Sigmoid colon (tissue), 7 donors: ENCODE measurements around the gene TCTN3. TPM values are rescaled to one million over a fixed set of nuclear protein-coding genes. Genes with fewer than 3 reads are reported as not detected.

Experiments used
- DNase-seq: peaks from one replicate; pipeline ENCODE4 v3.0.0-alpha.2; 2019
- H3K27ac ChIP-seq, 4 donors: fragments of 200-600 bp; sonication (generic); one replicate each; pipeline ENCODE4 v1.5.1; 2016 to 2019; ENCODE audit warnings: mild to moderate bottlenecking in 1 of 4
- H3K27me3 ChIP-seq, 3 donors: fragments of 200-600 bp; sonication (generic); one replicate each; pipeline ENCODE4 v1.5.1; 2019; ENCODE audit warnings: mild to moderate bottlenecking in 1 of 3
- H3K36me3 ChIP-seq, 4 donors: fragments of 200-600 bp; sonication (generic); one replicate each; pipeline ENCODE4 v1.5.1; 2016 to 2019
- H3K4me1 ChIP-seq, 4 donors: fragments of 200-600 bp; sonication (generic); one replicate each; pipeline ENCODE4 v1.5.1; 2017 to 2019
- H3K4me3 ChIP-seq, 4 donors: fragments of 200-600 bp; sonication (generic); one replicate each; pipeline ENCODE4 v1.5.1; 2017 to 2019; ENCODE audit warnings: mild to moderate bottlenecking in 2 of 4, moderate library complexity in 1 of 4
- H3K9me3 ChIP-seq, 4 donors: fragments of 200-600 bp in 3 of 4; sonication (generic) in 3 of 4; one replicate each; pipeline versions ENCODE4 v1.5.1 to v1.6.1; 2013 to 2019
- EP300 ChIP-seq, 4 donors: sonication (generic); formaldehyde crosslinking; IDR thresholded peaks; one replicate each; pipeline ENCODE4 v1.6.1; 2017; ENCODE audit warnings: antibody characterized with exemption in 4 of 4
- POLR2A ChIP-seq, 2 donors: fragments of 450-650 bp; IDR thresholded peaks; one replicate each; pipeline ENCODE4 v1.6.1; 2016; ENCODE audit warnings: antibody characterized with exemption in 2 of 2, mild to moderate bottlenecking in 2 of 2, moderate library complexity in 2 of 2
- POLR2AphosphoS5 ChIP-seq, 4 donors: sonication (generic); formaldehyde crosslinking; IDR thresholded peaks; one replicate each; pipeline ENCODE4 v1.6.1; 2017; ENCODE audit warnings: antibody characterized with exemption in 4 of 4
- WGBS, 2 donors: extraction: QIAGEN DNeasy Blood & Tissue Kit; methylation state at CpG; one replicate each; pipeline ENCODE4 v1.1.7; 2013; 5-methylcytosine and 5-hydroxymethylcytosine counted together
- intact Hi-C: fragments of 100-400 bp; cut with DNase I; formaldehyde crosslinking; loops from one replicate; pipeline ENCODE4 v1.15.1; 2023
- polyA plus RNA-seq, 3 donors: library from polyadenylated mRNA; stranded (reverse); fragments of 200-250 nt; gene quantifications; one replicate each; pipeline ENCODE4 v1.2.3, GENCODE V29; 2013
- total RNA-seq, 4 donors: library from RNA; depleted of rRNA; stranded (reverse); fragments of >200 nt; gene quantifications; one replicate each; pipeline ENCODE4 v1.1.0, GENCODE V29; 2016
- TF ChIP-seq, protein P1 (sequence below), 4 experiments: fragments of 450-650 bp in 3 of 4; fragments of 200-600 bp in 1 of 4; IDR thresholded peaks; one replicate each; pipeline ENCODE4 v1.5.1; 2016 to 2019; ENCODE audit warnings: antibody characterized with exemption in 4 of 4, mild to moderate bottlenecking in 3 of 4, moderate library complexity in 2 of 4
- donor health status: healthy with polysubstance abuse.
- donor health status: Bipolar disorder and iron deficiency.
- donor health status: healthy.

The TCTN3 gene
- total and polyA plus RNA-seq, 7 donors = 6.6 to 20.5 (median 14.5) TPM

DNA sequence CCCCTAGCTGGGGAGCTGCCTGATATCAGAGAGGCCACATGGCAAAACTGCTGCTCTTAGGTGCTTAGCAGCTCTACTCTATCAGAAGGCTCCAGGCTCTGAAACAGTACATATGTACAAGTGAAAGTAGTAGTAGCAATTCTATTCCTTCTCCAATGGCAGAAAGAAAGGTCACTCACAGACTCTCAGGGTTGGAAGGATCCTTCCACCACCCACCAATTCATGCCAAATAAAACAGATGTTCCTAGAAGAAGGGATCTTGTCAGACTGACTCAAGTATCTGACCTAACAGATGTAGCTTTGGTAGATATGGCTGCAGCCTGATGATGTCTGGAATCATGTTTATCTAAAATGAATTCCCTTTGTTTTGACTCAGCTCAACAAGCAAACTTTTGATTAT lies 29.2 kb downstream of the TCTN3 start:
- Histone ChIP-seq H3K9me3 (no peaks in the 10 kb centered on the region), H3K4me3 (no peak overlapping the region), H3K36me3 (peaks cover 0 to 12% (median 0%) of the 10 kb centered on the region in 4 donors), H3K27ac (peak overlapping the region in 3 of 4 donors; percentile 61 to 76 (median 61)), H3K27me3 (no peaks in the 10 kb centered on the region), H3K4me1 (peaks cover 0 to 20% (median 16%) of the 10 kb centered on the region in 4 donors)
- no peak for TF ChIP-seq EP300 (IDR thresholded peaks at IDR 0.05)
- no peak for TF ChIP-seq POLR2AphosphoS5 (IDR thresholded peaks at IDR 0.05)
- no peak for TF ChIP-seq POLR2A (IDR thresholded peaks at IDR 0.05)
- DNase-seq = no peak
- intact Hi-C loops = no loop called here

GRCh38 chr10:95663496-95663895 lies 30.2 kb downstream of the TCTN3 start:
- Histone ChIP-seq H3K36me3 (peaks cover 0 to 2% (median 0%) of the 10 kb centered on the region in 4 donors), H3K27me3 (no peaks in the 10 kb centered on the region), H3K4me1 (peaks cover 0 to 20% (median 16%) of the 10 kb centered on the region in 4 donors), H3K4me3 (no peak overlapping the region), H3K27ac (peak overlapping the region; percentile 28 to 76 (median 61)), H3K9me3 (no peaks in the 10 kb centered on the region)
- TF ChIP-seq EP300 (IDR thresholded peaks at IDR 0.05) (no peak), POLR2AphosphoS5 (IDR thresholded peaks at IDR 0.05) (peak in 1 of 4 donors; percentile 16)
- intact Hi-C loops = no loop called here
- DNase-seq = no peak
- WGBS, 2 donors = 8 to 42% methylated on average over 1 of the region's 1 CpG

DNA sequence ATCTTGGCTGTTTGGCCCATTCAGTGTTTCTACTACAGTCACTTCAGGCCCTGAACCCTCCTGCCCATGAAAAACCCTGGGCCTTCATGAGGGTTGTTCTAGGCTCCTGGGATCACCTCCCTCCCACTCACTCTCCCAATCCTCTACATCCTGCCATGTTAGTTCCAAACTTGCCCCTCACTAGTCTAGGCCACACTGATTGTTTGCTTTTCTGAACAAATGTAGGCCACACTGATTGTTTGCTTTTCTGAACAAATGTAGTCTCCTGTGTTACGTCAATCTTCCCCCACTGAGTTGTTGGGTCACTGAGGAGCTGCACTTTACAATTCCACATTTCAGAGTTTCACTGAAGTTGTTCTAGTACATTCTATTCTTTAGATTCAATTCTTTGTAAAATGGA lies 31.9 kb downstream of the TCTN3 start:
- intact Hi-C loops = no loop called here
- 57 to 89% methylated on average over 1 of the region's 1 CpG for WGBS, 2 donors
- no peaks in the 10 kb centered on the region for H3K36me3 ChIP-seq
- TF ChIP-seq POLR2A (IDR thresholded peaks at IDR 0.05) (no peak), POLR2AphosphoS5 (IDR thresholded peaks at IDR 0.05) (no peak), EP300 (IDR thresholded peaks at IDR 0.05) (no peak)
- TF ChIP-seq, protein P1, sequence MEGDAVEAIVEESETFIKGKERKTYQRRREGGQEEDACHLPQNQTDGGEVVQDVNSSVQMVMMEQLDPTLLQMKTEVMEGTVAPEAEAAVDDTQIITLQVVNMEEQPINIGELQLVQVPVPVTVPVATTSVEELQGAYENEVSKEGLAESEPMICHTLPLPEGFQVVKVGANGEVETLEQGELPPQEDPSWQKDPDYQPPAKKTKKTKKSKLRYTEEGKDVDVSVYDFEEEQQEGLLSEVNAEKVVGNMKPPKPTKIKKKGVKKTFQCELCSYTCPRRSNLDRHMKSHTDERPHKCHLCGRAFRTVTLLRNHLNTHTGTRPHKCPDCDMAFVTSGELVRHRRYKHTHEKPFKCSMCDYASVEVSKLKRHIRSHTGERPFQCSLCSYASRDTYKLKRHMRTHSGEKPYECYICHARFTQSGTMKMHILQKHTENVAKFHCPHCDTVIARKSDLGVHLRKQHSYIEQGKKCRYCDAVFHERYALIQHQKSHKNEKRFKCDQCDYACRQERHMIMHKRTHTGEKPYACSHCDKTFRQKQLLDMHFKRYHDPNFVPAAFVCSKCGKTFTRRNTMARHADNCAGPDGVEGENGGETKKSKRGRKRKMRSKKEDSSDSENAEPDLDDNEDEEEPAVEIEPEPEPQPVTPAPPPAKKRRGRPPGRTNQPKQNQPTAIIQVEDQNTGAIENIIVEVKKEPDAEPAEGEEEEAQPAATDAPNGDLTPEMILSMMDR (IDR thresholded peaks at IDR 0.05) = no peak
- peaks cover 0 to 25% (median 18%) of the 10 kb centered on the region in 4 donors for H3K4me1 ChIP-seq
- DNase-seq = no peak
- H3K4me3 ChIP-seq = no peak overlapping the region
- no peaks in the 10 kb centered on the region for H3K9me3 ChIP-seq
- no peaks in the 10 kb centered on the region for H3K27me3 ChIP-seq
- no peak overlapping the region for H3K27ac ChIP-seq

DNA sequence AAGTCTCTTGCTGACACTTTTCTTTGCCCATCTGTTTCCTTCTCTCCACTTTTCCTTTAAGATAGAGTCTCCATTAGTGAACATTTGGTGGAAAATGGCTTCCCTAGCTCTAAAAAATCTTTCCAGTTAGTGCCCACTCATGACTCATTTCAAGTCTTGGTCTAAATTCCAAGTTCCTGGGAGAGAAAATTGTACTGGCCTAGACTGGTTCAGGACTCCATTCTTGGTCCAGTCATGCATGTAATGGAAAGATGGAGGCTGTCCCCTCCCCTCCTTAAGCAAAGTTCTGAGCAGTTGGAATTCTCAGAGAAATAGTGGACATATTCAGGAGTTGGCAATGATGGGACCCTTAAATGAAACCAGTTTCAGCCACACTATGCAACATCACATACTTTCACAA lies 33.4 kb downstream of the TCTN3 start:
- Histone ChIP-seq H3K27me3 (no peaks in the 10 kb centered on the region), H3K9me3 (no peaks in the 10 kb centered on the region), H3K4me3 (no peak overlapping the region), H3K36me3 (no peaks in the 10 kb centered on the region), H3K4me1 (peaks cover 0 to 33% (median 23%) of the 10 kb centered on the region in 4 donors), H3K27ac (no peak overlapping the region)
- DNase-seq = no peak
- intact Hi-C loops = no loop called here
- TF ChIP-seq EP300 (IDR thresholded peaks at IDR 0.05) (no peak), POLR2AphosphoS5 (IDR thresholded peaks at IDR 0.05) (no peak), POLR2A (IDR thresholded peaks at IDR 0.05) (no peak)
- TF ChIP-seq, protein P1 (IDR thresholded peaks at IDR 0.05) = no peak

- WGBS, 2 donors = 34 to 92% methylated on average over 1 of the region's 1 CpG
- intact Hi-C loops = no loop called here
- H3K27ac ChIP-seq = no peak overlapping the region
- TF ChIP-seq POLR2AphosphoS5 (IDR thresholded peaks at IDR 0.05) (no peak), POLR2A (IDR thresholded peaks at IDR 0.05) (no peak), EP300 (IDR thresholded peaks at IDR 0.05) (no peak)
- TF ChIP-seq, protein P1 (IDR thresholded peaks at IDR 0.05) = no peak
- no peak for DNase-seq
- no peaks in the 10 kb centered on the region for H3K27me3 ChIP-seq
- peaks cover 0 to 22% (median 10%) of the 10 kb centered on the region in 4 donors for H3K4me1 ChIP-seq
- no peaks in the 10 kb centered on the region for H3K9me3 ChIP-seq
- H3K36me3 ChIP-seq = peaks cover 0 to 11% (median 1%) of the 10 kb centered on the region in 4 donors
- peak overlapping the region in 3 of 4 donors; percentile 70 to 79 (median 79) for H3K4me3 ChIP-seq
These were observed 36.5 kb downstream of the TCTN3 start for GRCh38 chr10:95657250-95657649.
